Activated naive CD8-positive, alpha-beta T cell treated with anti-CD3 and anti-CD28 coated beads for 36 hours (primary cell): Measurements from ENCODE around the gene MRM2. TPM values are rescaled to one million over a fixed set of nuclear protein-coding genes. Genes with fewer than 3 reads are reported as not detected.

Experiments used
- DNase-seq: peaks from one replicate; pipeline ENCODE4 v3.0.0; 2021
- H3K27ac Mint-ChIP-seq: one replicate; pipeline ENCODE4 v1.8.0; 2022; ENCODE audit warnings: mild to moderate bottlenecking, moderate library complexity, mixed read lengths
- H3K27me3 Mint-ChIP-seq: one replicate; pipeline ENCODE4 v1.8.0; 2022; ENCODE audit warnings: mild to moderate bottlenecking, mixed read lengths
- H3K36me3 Mint-ChIP-seq: one replicate; pipeline ENCODE4 v1.8.0; 2021; ENCODE audit warnings: mild to moderate bottlenecking, mixed read lengths
- H3K4me1 Mint-ChIP-seq: one replicate; pipeline ENCODE4 v1.8.0; 2021; ENCODE audit warnings: mixed read lengths
- H3K4me3 Mint-ChIP-seq: one replicate; pipeline ENCODE4 v1.8.0; 2022; ENCODE audit warnings: mild to moderate bottlenecking, moderate library complexity, mixed read lengths
- H3K9me3 Mint-ChIP-seq: one replicate; pipeline ENCODE4 v1.8.0; 2022; ENCODE audit warnings: mixed read lengths
- total RNA-seq, 2 experiments: library from RNA; stranded (reverse); gene quantifications; one replicate each; pipeline ENCODE4 v1.2.3, GENCODE V29; 2021

The MRM2 gene
- 10 to 100 TPM; 48.4 to 52.9 TPM for total RNA-seq

DNA sequence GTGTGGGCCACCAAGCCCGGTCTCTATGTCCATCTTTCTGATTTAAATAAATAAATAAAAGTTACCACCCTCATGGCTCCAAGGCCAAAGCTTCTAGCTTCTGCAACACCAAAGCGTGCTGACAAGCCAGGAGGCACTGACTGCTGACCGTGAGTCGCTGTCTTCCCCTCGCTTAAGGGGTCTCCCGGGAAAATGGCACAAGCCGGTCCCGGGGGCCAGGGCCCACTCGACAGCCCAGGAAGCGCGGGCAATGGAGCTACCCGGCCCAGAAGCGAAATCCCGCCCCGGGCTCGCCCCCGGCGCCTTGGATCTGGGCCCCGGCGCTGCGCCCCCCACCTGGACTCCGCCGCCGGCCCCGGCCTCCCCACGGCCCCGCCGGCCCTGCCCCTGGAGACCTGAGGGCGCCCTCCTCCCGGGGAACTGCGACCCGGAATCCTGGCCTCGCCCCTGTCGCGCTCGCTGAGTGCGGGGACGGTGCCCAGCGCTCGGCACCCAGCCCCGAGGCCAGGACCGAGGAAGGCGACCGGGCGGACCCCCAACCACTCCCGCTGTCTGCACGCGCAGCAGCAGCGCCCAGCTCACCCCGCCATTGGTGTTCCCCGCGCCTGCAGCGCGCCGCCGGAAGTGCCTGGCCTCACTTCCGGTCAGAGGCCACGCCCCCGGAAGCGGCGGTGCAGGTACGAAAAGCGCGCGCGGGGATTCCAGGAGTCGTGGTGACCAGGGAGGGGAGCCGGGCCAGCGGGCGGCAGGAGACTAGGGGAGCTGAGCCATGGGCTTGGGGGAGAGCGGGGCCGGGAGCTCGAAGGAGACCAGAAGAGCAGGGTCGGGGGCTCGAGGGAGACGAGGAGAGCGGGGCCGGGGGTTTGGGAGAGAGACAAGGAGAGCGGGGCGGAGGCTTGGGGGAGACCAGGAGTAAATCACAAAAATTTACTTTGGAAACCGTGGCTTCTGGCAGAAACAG, at the start of gene MRM2, which contains the start of gene NUDT1:
Gene MRM2 (minus strand): TSS at position 626 of the 961 bp plus-strand sequence. CDS start 36 bp downstream, at position 590.
Gene NUDT1 (plus strand): TSS at position 647 of the 961 bp plus-strand sequence. CDS start 2,349 bp downstream, outside the sequence.
- no peaks in the 10 kb centered on the region for H3K27me3 Mint-ChIP-seq
- H3K9me3 Mint-ChIP-seq, result no peaks in the 10 kb centered on the region
- peak within 1 kb of the TSS; percentile 91 for H3K27ac Mint-ChIP-seq
- H3K4me1 Mint-ChIP-seq, result peaks cover 14% of the 10 kb centered on the region
- H3K36me3 Mint-ChIP-seq, result peaks cover 30% of the 10 kb centered on the region
- H3K4me3 Mint-ChIP-seq, result peak within 1 kb of the TSS; percentile 97
- DNase-seq, result peak; percentile 85

DNA sequence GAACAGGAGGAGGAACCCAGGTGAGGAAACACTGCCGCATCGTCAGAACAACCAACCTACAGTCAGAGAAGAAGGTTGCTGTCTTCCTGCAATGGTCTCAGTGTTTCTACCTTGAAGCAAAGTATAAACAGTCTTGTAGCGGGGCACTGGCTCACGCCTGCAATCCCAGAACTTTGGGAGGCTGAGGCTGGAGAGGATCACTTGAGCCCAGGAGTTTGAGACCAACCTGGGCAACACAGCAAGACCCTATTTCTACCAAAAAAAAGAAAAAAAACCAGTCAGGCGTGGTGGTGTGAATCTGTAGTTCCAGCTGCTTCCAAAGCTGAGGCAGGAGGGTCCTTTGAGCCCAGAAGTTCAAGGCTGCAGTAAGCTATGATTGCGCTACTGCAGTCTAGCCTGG, 48.9 kb upstream of the MRM2 start:
- no peaks in the 10 kb centered on the region for H3K27me3 Mint-ChIP-seq
- no peak for DNase-seq
- H3K4me1 Mint-ChIP-seq, result peaks cover 2% of the 10 kb centered on the region
- H3K36me3 Mint-ChIP-seq, result no peaks in the 10 kb centered on the region
- H3K9me3 Mint-ChIP-seq, result no peaks in the 10 kb centered on the region
- no peak overlapping the region for H3K27ac Mint-ChIP-seq
- no peak overlapping the region for H3K4me3 Mint-ChIP-seq

DNA sequence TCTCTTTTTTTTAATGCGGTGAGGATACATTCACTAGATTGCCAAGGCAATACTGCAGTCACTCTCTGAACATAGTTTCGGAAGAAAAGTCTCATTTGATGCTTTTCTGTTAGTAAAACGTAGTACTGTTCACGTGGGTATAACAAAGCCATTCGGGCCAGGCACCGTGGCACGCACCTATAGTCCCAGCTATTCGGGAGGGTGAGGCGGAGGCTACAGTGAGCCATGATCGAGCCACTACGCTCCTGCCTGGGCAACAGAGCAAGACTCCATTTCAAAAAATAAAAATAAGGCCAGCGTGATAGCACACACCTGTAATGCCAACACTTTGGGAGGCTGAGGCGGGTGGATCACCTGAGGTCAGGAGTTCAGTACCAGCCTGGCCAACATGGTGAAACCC, 47.6 kb upstream of the MRM2 start:
- H3K36me3 Mint-ChIP-seq, result no peaks in the 10 kb centered on the region
- DNase-seq, result no peak

DNA sequence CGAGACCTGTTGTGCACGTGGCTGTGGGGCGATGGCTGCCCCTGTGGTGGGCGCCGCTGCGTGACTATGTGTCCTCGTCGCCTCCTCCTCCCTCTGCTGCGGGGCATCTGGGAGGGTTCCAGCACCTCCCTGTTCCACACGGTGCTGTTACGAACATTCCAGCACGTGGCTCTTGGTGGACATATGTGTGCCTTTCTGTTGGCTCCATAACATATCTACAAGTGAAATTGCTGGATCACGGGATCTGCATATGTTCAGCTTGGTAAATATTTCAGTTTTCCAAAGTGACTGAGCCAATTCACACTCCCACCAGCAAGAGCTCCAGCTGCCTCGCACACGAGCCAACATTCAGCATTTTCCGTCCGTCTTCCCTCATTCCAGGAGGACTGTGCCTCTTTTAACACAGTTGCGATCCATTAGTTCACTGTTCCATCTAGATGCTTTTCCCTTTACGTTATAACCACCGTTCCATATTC, 47.1 kb upstream of the MRM2 start:
- H3K36me3 Mint-ChIP-seq, result no peaks in the 10 kb centered on the region
- DNase-seq, result no peak
- no peaks in the 10 kb centered on the region for H3K27me3 Mint-ChIP-seq

More for the DNA sequence above, 47.6 kb upstream of the MRM2 start:
- Mint-ChIP-seq H3K4me3 (no peak overlapping the region), H3K27me3 (no peaks in the 10 kb centered on the region), H3K27ac (no peak overlapping the region), H3K9me3 (no peaks in the 10 kb centered on the region), H3K4me1 (no peaks in the 10 kb centered on the region)

DNA sequence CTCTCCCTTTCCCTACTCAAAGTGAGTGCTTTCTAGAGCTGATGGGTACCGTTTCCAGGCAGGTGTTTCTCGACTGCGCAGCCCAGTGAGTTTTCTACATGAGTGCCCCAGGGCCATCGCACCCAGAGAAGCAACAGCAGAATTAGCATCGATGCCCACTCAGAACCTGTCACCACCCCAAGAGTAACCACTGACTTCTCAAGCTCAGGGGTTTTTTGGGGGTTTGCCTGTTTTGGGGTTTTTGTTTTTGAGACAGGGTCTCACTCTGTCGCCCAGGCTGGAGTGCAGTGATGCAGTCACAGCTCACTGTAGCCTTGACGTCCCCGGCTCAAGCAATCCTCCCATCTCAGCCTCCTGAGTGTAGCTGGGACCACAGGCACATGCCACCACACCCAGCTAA, 46.5 kb upstream of the MRM2 start:
- H3K36me3 Mint-ChIP-seq, result no peaks in the 10 kb centered on the region
- H3K4me1 Mint-ChIP-seq, result no peaks in the 10 kb centered on the region
- no peaks in the 10 kb centered on the region for H3K9me3 Mint-ChIP-seq
- H3K27ac Mint-ChIP-seq, result no peak overlapping the region
- no peaks in the 10 kb centered on the region for H3K27me3 Mint-ChIP-seq
- no peak overlapping the region for H3K4me3 Mint-ChIP-seq
- DNase-seq, result no peak

More for the DNA sequence above, 47.1 kb upstream of the MRM2 start:
- H3K4me1 Mint-ChIP-seq, result no peaks in the 10 kb centered on the region
- no peak overlapping the region for H3K4me3 Mint-ChIP-seq
- no peak overlapping the region for H3K27ac Mint-ChIP-seq
- H3K9me3 Mint-ChIP-seq, result no peaks in the 10 kb centered on the region

DNA sequence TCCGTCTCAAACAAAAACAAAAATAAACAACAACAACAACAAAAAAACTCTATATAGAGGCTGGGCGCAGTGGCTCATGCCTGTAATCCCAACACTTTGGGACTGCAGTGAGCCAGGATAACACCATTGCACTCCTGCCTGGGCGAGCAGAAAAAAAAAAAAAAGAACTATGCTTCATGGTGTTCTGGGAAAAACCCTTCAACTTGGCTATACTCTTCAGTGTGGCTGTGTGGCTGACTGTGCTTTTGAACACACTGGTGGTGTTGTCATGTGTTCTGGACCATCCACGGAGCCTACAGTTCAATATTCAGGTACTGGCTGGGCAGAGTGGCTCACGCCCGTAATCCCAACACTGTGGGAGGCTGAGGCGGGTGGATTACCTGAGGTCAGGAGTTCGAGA, 45.7 kb upstream of the MRM2 start:
- H3K36me3 Mint-ChIP-seq, result no peaks in the 10 kb centered on the region
- H3K4me3 Mint-ChIP-seq, result no peak overlapping the region

DNA sequence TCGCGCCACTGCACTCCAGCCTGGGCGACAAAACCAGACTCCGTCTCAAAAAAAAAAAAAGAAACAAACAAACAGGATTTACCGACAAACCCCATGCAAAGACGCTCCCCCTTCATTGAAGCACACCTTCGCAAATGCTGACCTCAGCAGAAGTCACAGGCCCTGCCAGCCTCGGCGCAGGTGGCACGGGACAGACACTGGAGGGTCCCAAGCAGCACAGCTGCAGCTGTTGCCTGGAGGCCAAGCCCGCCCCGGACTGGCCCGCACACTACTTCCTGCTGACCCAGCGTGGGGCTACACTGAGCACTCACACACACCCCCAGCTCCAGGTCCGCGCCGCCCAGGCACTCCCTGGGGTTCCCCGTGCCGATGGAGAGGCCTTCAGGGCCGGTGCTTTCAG, 41.1 kb upstream of the MRM2 start:
- no peaks in the 10 kb centered on the region for H3K36me3 Mint-ChIP-seq

More for the DNA sequence above, 45.7 kb upstream of the MRM2 start:
- H3K4me1 Mint-ChIP-seq, result no peaks in the 10 kb centered on the region
- H3K27ac Mint-ChIP-seq, result no peak overlapping the region
- no peaks in the 10 kb centered on the region for H3K27me3 Mint-ChIP-seq
- DNase-seq, result no peak
- H3K9me3 Mint-ChIP-seq, result no peaks in the 10 kb centered on the region

DNA sequence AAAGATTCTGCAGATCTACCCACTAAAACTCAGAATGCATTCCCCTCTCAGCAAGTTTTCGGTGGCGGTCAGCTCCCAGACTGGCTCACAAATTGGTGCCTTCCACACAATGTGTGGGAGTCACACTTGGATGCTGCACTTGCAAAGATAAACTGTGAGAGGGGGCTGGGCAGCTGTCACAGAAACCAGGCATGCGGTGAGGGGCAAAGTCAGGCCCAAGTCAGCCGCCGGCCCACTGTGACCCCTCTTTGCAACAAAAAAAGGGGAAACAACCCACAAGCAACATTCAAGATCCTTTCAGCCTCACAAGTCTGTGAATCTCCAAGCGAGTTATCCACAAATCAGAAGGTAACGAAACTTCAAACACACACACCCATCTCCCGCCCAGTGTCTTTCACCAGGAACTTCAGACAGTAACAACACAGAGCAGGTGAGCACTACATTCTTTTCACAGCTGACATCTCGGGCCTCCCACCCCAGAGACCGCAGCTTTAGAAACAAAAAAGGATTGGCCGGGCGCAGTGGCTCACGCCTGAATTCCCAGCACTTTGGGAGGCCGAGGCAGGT, 40.3 kb upstream of the MRM2 start:
- peaks cover 9% of the 10 kb centered on the region for H3K4me1 Mint-ChIP-seq
- H3K27me3 Mint-ChIP-seq, result no peaks in the 10 kb centered on the region
- no peak overlapping the region for H3K4me3 Mint-ChIP-seq
- no peak overlapping the region for H3K27ac Mint-ChIP-seq
- DNase-seq, result no peak
- no peaks in the 10 kb centered on the region for H3K36me3 Mint-ChIP-seq
- H3K9me3 Mint-ChIP-seq, result no peaks in the 10 kb centered on the region

More for the DNA sequence above, 41.1 kb upstream of the MRM2 start:
- H3K9me3 Mint-ChIP-seq, result no peaks in the 10 kb centered on the region
- no peak overlapping the region for H3K4me3 Mint-ChIP-seq
- H3K4me1 Mint-ChIP-seq, result peaks cover 9% of the 10 kb centered on the region
- no peak for DNase-seq
- no peaks in the 10 kb centered on the region for H3K27me3 Mint-ChIP-seq
- no peak overlapping the region for H3K27ac Mint-ChIP-seq

DNA sequence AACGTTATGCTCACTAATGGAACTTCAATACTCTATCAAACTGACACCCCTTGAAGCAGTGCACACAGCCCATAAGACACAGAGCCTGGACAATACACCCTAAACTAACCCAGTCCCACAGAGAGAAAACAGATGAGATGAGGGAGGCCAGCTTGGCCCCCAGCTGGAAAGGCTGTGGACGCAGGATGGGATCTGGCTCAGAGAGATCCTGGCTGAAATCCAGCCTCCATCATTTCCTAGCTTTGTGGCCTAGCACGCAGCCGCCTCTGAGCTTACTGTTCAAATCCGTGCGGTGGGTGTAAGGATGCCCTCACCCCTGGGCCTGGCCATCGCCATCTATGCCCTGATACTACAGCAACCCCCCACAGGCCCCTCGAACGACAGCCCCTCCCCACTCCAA, 39.5 kb upstream of the MRM2 start:
- Mint-ChIP-seq H3K27me3 (no peaks in the 10 kb centered on the region), H3K27ac (no peak overlapping the region), H3K4me3 (no peak overlapping the region), H3K36me3 (peaks cover 3% of the 10 kb centered on the region), H3K4me1 (peaks cover 9% of the 10 kb centered on the region), H3K9me3 (no peaks in the 10 kb centered on the region)
- no peak for DNase-seq

DNA sequence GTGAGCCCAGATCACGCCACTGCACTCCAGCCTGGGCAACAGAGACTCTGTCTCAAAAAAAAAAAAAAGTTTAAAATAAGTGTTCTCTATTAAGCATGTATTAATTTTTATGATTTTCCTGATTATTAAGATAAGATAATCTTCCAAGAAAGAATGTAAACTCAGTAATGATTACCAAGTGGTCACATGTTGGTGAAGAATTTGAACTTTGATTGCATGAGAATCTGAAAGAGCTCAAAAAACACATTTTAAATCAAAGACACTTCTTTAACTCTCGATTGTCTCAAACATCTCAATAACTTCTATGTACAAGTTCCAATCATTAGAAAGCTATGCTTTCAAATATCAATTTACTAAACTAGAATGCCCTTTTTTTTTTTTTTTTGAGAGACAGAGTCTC, 38.4 kb upstream of the MRM2 start:
- no peaks in the 10 kb centered on the region for H3K9me3 Mint-ChIP-seq

DNA sequence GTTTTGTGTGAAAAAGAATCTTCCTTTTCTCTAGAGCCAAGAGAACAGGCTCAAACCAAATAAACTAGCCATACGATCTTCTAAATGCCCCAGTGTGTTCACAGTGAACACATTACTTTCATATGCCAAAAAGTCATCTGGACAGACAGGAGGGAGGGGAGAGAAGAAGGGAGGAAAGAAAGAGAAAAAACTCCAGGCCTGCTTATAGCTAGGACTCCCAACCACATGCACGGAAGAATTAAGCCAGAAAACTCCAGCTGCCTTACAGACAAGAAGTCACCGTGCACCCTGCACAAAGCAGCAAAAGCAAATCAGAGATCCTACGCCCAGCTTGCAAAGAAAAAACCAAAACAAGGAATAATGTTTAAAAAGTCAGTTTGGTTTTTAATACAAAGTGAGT, 37.9 kb upstream of the MRM2 start:
- DNase-seq, result no peak
- Mint-ChIP-seq H3K36me3 (peaks cover 3% of the 10 kb centered on the region), H3K4me1 (peaks cover 9% of the 10 kb centered on the region), H3K27me3 (no peaks in the 10 kb centered on the region), H3K27ac (no peak overlapping the region), H3K9me3 (no peaks in the 10 kb centered on the region), H3K4me3 (no peak overlapping the region)

More for the DNA sequence above, 38.4 kb upstream of the MRM2 start:
- Mint-ChIP-seq H3K4me1 (peaks cover 9% of the 10 kb centered on the region), H3K4me3 (no peak overlapping the region), H3K36me3 (peaks cover 3% of the 10 kb centered on the region), H3K27ac (no peak overlapping the region), H3K27me3 (no peaks in the 10 kb centered on the region)
- no peak for DNase-seq

DNA sequence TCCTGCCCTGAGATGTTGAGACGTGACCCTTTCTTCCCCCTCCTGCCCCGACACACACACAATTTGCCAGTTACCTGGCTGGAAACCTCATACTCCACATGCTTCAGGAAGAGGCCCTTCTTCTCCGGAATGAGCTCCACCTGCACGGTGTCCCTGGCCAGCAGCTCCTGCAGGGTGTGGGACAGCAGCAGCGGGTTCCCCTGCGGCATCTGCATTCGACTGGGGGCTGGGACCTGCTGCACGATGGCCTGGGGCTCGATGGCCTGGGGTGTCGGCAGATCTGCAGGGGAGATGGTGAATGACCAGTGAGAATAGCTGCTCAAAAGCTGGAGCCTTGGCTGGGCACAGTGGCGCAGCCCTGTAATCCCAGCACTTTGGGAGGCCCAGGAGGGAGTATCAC, 36.0 kb upstream of the MRM2 start:
- Mint-ChIP-seq H3K27ac (no peak overlapping the region), H3K9me3 (no peaks in the 10 kb centered on the region), H3K4me3 (no peak overlapping the region), H3K36me3 (peaks cover 3% of the 10 kb centered on the region), H3K4me1 (peaks cover 9% of the 10 kb centered on the region), H3K27me3 (no peaks in the 10 kb centered on the region)
- no peak for DNase-seq

DNA sequence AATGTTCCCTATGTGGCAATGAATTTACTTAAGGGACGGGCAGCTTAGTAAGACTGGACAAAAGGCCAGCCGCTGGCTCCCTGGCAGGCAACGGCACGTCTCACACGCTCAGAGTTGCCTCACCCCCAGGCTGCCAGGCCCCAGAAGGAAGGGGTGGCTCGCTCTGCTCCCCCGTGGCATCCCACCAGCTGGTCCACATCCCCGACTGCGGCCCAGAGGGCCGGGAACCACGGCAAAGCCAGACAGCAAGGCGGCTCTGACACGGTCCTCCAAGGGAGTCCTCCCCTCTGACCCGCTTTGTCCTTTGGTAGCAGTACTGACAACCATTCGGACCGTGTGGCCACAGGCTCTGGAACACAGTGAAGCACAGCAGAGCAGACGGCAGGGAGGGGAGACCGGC, 34.1 kb upstream of the MRM2 start:
- Mint-ChIP-seq H3K4me3 (no peak overlapping the region), H3K36me3 (peaks cover 3% of the 10 kb centered on the region), H3K9me3 (no peaks in the 10 kb centered on the region), H3K4me1 (peaks cover 6% of the 10 kb centered on the region), H3K27ac (no peak overlapping the region), H3K27me3 (no peaks in the 10 kb centered on the region)
- no peak for DNase-seq

DNA sequence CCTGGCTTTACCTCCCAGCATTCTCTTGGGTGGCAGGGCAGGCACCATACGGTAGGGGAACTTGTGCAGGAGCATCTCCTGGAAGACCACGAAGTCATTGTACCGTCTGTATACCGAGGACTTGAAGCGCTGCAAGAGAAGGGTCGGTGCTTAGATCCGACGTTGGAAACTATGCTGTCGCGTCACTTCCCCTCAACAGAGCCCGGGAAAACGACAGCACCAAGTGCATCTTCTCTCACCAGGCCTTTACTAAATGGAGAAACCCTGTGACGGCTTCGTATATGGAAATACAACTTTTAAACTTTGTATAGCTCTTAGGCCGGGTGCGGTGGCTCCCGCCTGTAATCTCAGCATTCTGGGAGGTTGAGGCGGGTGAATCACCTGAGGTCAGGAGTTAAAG, 33.1 kb upstream of the MRM2 start:
- Mint-ChIP-seq H3K27ac (no peak overlapping the region), H3K4me3 (no peak overlapping the region)

DNA sequence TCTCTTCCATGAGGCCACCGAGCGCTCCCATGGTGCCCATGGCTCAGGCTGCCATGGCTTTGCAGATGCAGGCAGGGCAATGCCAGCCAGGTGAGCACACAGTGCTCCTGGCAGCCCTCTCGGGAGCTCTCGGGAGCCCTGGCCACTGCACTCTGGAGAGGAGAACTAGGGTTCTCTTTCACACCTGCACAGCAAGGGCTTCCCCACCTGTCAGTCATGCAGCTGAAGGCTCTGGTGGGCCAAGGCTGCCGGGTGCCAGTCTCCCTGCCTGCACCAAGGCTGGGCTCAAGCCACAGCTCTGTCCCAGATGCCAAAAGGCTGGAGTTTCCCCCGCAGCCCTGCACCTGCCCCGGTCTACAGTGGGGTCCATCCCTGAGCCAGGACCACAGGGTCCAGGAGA, 32.7 kb upstream of the MRM2 start:
- no peak for DNase-seq
- Mint-ChIP-seq H3K4me3 (no peak overlapping the region), H3K27ac (no peak overlapping the region), H3K4me1 (peaks cover under 1% of the 10 kb centered on the region), H3K27me3 (no peaks in the 10 kb centered on the region), H3K9me3 (no peaks in the 10 kb centered on the region), H3K36me3 (peaks cover 3% of the 10 kb centered on the region)

More for the DNA sequence above, 33.1 kb upstream of the MRM2 start:
- DNase-seq, result no peak
- peaks cover 3% of the 10 kb centered on the region for H3K36me3 Mint-ChIP-seq
- H3K4me1 Mint-ChIP-seq, result peaks cover 4% of the 10 kb centered on the region
- no peaks in the 10 kb centered on the region for H3K9me3 Mint-ChIP-seq
- no peaks in the 10 kb centered on the region for H3K27me3 Mint-ChIP-seq
